PC-9 (cell line): ENCODE data around the gene GFER. TPM values are rescaled to one million over a fixed set of nuclear protein-coding genes. Genes with fewer than 3 reads are reported as not detected.

ENCODE experiments used
- BruUV-seq: library from RNA; stranded (reverse); fragments of 400-500 nt; replicated peaks from 2 replicates; lab custom pipeline; 2021; lab: Mats Ljungman, UMichigan
- CTCF ChIA-PET: fragments of 300-600 bp; sonication (Branson Sonifier 250); formaldehyde crosslinking; loops from one replicate; lab custom pipeline; 2022; ENCODE audit warnings: antibody characterized with exemption; lab: Charles Lee
- POLR2A ChIA-PET: fragments of 300-600 bp; sonication (Branson Sonifier 250); formaldehyde crosslinking; loops from one replicate; lab custom pipeline; 2022; ENCODE audit warnings: antibody characterized with exemption; ENCODE audit not compliant: unreplicated experiment; lab: Charles Lee
- DNase-seq, 2 experiments: peaks; one replicate each; pipeline versions ENCODE4 v3.0.0 to v3.0.0-alpha.2; 2015 to 2022; ENCODE audit warnings: mixed read lengths in 1 of 2
- H2AFZ ChIP-seq: fragments of 200-600 bp; sonication (generic); 2 replicates; pipeline ENCODE4 v1.8.1; 2017; ENCODE audit warnings: antibody characterized with exemption
- H3F3A ChIP-seq: fragments of 200-600 bp; sonication (generic); 2 replicates; pipeline ENCODE4 v1.8.1; 2017; ENCODE audit warnings: antibody characterized with exemption, mild to moderate bottlenecking, low read depth; ENCODE audit not compliant: insufficient read depth
- H3K27ac ChIP-seq: fragments of 200-600 bp; sonication (generic); 2 replicates; pipeline ENCODE4 v1.6.1; 2016; ENCODE audit warnings: mixed run types
- H3K27me3 ChIP-seq: fragments of 200-600 bp; sonication (generic); 2 replicates; pipeline ENCODE4 v1.6.1; 2016; ENCODE audit warnings: low read depth, mixed run types; ENCODE audit not compliant: insufficient read depth
- H3K36me3 ChIP-seq: fragments of 200-600 bp; sonication (generic); 2 replicates; pipeline ENCODE4 v1.6.1; 2016; ENCODE audit warnings: low read depth, mixed run types
- H3K4me1 ChIP-seq: fragments of 200-600 bp; sonication (generic); replicated peaks from 2 replicates; pipeline ENCODE4 v1.6.1; 2016; ENCODE audit warnings: mixed run types; ENCODE audit not compliant: insufficient read depth
- H3K4me2 ChIP-seq: fragments of 200-600 bp; sonication (generic); 2 replicates; pipeline ENCODE4 v1.6.1; 2017; ENCODE audit warnings: mixed run types
- H3K4me3 ChIP-seq: fragments of 200-600 bp; sonication (generic); 2 replicates; pipeline ENCODE4 v1.6.1; 2016; ENCODE audit warnings: mixed run types
- H3K79me2 ChIP-seq: fragments of 200-600 bp; sonication (generic); 2 replicates; pipeline ENCODE4 v1.6.1; 2017; ENCODE audit warnings: low read depth, mixed run types
- H3K9me2 ChIP-seq: fragments of 200-600 bp; sonication (generic); 2 replicates; pipeline ENCODE4 v1.8.1; 2017; ENCODE audit warnings: mild to moderate bottlenecking; ENCODE audit not compliant: insufficient read depth
- H3K9me3 ChIP-seq: fragments of 200-600 bp; sonication (generic); 2 replicates; pipeline ENCODE4 v1.8.1; 2016; ENCODE audit warnings: low read depth; ENCODE audit not compliant: insufficient read depth
- H4K20me1 ChIP-seq: fragments of 200-600 bp; sonication (generic); 2 replicates; pipeline ENCODE4 v1.8.1; 2017; ENCODE audit not compliant: insufficient read depth
- CTCF ChIP-seq: fragments of 200-600 bp; sonication (generic); conservative IDR thresholded peaks from 2 replicates; pipeline ENCODE4 v1.6.1; 2017; ENCODE audit warnings: mixed run types, antibody characterized with exemption, mild to moderate bottlenecking, moderate library complexity
- EZH2 ChIP-seq: fragments of 200-600 bp; sonication (generic); IDR thresholded peaks from 2 replicates; pipeline ENCODE4 v1.8.0; 2017; ENCODE audit warnings: antibody characterized with exemption, low read depth
- intact Hi-C: fragments of 100-400 bp; cut with micrococcal nuclease; formaldehyde crosslinking; loops from one replicate; pipeline ENCODE4 v1.10.0; 2022; ENCODE audit not compliant: unreplicated experiment
- total RNA-seq: library from RNA; stranded (reverse); gene quantifications from 2 replicates; pipeline ENCODE4 v1.2.3, GENCODE V29; 2021

The GFER gene
- total RNA-seq, 1 experiment from 2014 or later = 59.7 TPM

GRCh38 chr16:1977875-1978268, 6.1 kb upstream of the GFER start:
- TF ChIP-seq EZH2 = no peak
- no peak for TF ChIP-seq CTCF
- no TSS peak for BruUV-seq
- H4K20me1 ChIP-seq = peaks cover 12% of the 10 kb centered on the region; the same call in 1 of the 2 replicates
- peaks cover 15% of the 10 kb centered on the region for H3K79me2 ChIP-seq
- ChIA-PET CTCF (no interaction called here), POLR2A (no interaction called here)
- H3K27me3 ChIP-seq = no peaks in the 10 kb centered on the region
- no peaks in the 10 kb centered on the region for H3K9me3 ChIP-seq
- H3K4me3 ChIP-seq = no peak overlapping the region
- H3K27ac ChIP-seq = no peak overlapping the region
- no peaks in the 10 kb centered on the region for H3K9me2 ChIP-seq
- H3K4me1 ChIP-seq = peaks cover 50% of the 10 kb centered on the region
- DNase-seq = no peak
- H3K36me3 ChIP-seq = peaks cover 3% of the 10 kb centered on the region; the same call in 1 of the 2 replicates
- H3F3A ChIP-seq = peaks cover 49% of the 10 kb centered on the region
- intact Hi-C loops = no loop called here
- no peak overlapping the region for H3K4me2 ChIP-seq
- H2AFZ ChIP-seq = no peak overlapping the region

GRCh38 chr16:1978476-1979120, 5.4 kb upstream of the GFER start:
- CTCF ChIA-PET = no interaction called here
- BruUV-seq = no TSS peak
- peaks cover 9% of the 10 kb centered on the region; the same call in 1 of the 2 replicates for H4K20me1 ChIP-seq
- intact Hi-C loops = no loop called here
- no peak for DNase-seq
- no peaks in the 10 kb centered on the region for H3K27me3 ChIP-seq
- peaks cover 56% of the 10 kb centered on the region for H3F3A ChIP-seq
- H3K9me2 ChIP-seq = no peaks in the 10 kb centered on the region
- peaks cover 50% of the 10 kb centered on the region for H3K4me1 ChIP-seq
- H2AFZ ChIP-seq = no peak overlapping the region
- H3K4me3 ChIP-seq = peak overlapping the region; percentile 55; the same call in 1 of the 2 replicates
- TF ChIP-seq CTCF (no peak), EZH2 (no peak)
- H3K9me3 ChIP-seq = no peaks in the 10 kb centered on the region
- H3K4me2 ChIP-seq = peak overlapping the region; percentile 99
- peaks cover 3% of the 10 kb centered on the region; the same call in 1 of the 2 replicates for H3K36me3 ChIP-seq
- peaks cover 8% of the 10 kb centered on the region for H3K79me2 ChIP-seq
- no peak overlapping the region for H3K27ac ChIP-seq
- POLR2A ChIA-PET = interaction anchor here (0.6 to 1.4 kb wide), 3 partner anchors 14 to 248 kb away, joined by 3 to 10 read pairs (median 3); partner anchors contain the start of gene RPS2

GRCh38 chr16:1979271-1980029, 4.5 kb upstream of the GFER start:
- Histone ChIP-seq H3K36me3 (0 out of 2 replicates have a peak, but pooled peaks cover 3% of the 10 kb centered on the region), H3K9me3 (no peaks in the 10 kb centered on the region), H3K4me3 (peak overlapping the region; percentile 55), H3K4me2 (peak overlapping the region; percentile 99), H3K4me1 (peaks cover 51% of the 10 kb centered on the region), H3K9me2 (no peaks in the 10 kb centered on the region), H3K27ac (peak overlapping the region; percentile 62), H3F3A (peaks cover 58% of the 10 kb centered on the region), H2AFZ (peak overlapping the region; percentile 81), H3K79me2 (peaks cover 2% of the 10 kb centered on the region; the same call in 1 of the 2 replicates), H4K20me1 (0 out of 2 replicates have a peak, but pooled peaks cover 5% of the 10 kb centered on the region), H3K27me3 (no peaks in the 10 kb centered on the region)
- TSS peak; percentile 27 for BruUV-seq
- DNase-seq = peak; percentile 77 to 97
- intact Hi-C loops = loop anchor here (5.0 kb wide), 2 partner anchors 68 to 163 kb away; partner anchors contain the start of genes NTHL1 and TSC2
- no peak; the same call in 1 of the 2 replicates for TF ChIP-seq CTCF
- no peak for TF ChIP-seq EZH2
- CTCF ChIA-PET = no interaction called here
- POLR2A ChIA-PET = interaction anchor here (0.6 to 1.4 kb wide), 4 partner anchors 15 to 1203 kb away, joined by 3 to 10 read pairs (median 4); partner anchors contain the start of gene RPS2
